Esophagus muscularis mucosa (tissue), 3 donors: ENCODE measurements around the gene THSD4.

Experiments used
- CTCF ChIP-seq, 3 experiments: fragments of 200-600 bp in 2 of 3; fragments of 450-650 bp in 1 of 3; sonication (generic) in 2 of 3; IDR thresholded peaks; one replicate each; pipeline ENCODE4 v1.5.1; 2017 to 2019; ENCODE audit warnings: antibody characterized with exemption in 3 of 3, mild to moderate bottlenecking in 2 of 3, moderate library complexity in 1 of 3
- POLR2A ChIP-seq: fragments of 450-650 bp; IDR thresholded peaks from one replicate; pipeline ENCODE4 v1.6.1; 2017; ENCODE audit warnings: antibody characterized with exemption, moderate library complexity, mild to moderate bottlenecking, low read depth

- no peak for TF ChIP-seq CTCF (IDR thresholded peaks at IDR 0.05)
- TF ChIP-seq POLR2A: no peak
Measured at GRCh38 chr15:71456362-71456761, 341.1 kb downstream of the THSD4 start.
